GM19240 (cell line): ENCODE results near the gene PRKD1.
"Not testable (repeated sequence)": the region's sequence is repeated elsewhere in the genome, so short reads cannot be mapped to it uniquely, and the experiment has no call there.

Source experiments
- DNase-seq: peaks from one replicate; pipeline ENCODE4 v3.0.0; 2011; ENCODE audit warnings: low spot score; ENCODE audit not compliant: insufficient read length

PRKD1 gene

DNA sequence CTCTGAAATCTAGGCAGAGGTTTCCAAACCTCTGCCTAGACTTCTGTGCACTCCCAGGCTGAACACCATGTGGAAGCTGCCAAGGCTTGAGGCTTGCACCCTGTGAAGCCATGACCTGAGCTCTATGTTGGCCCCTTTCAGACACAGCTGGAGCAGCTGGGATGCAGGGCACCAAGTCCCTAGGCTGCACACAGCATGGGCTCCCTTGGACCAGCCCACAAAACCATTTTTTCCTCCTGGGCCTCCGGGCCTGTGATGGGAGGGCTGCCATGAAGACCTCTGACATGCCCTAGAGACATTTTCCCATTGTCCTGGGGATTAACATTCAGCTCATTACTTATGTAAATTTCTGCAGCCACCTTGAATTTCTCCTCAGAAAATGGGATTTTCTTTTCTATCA, 88.0 kb downstream of the PRKD1 start:
- DNase-seq: not testable (repeated sequence)

- DNase-seq: no peak
These were observed 88.9 kb downstream of the PRKD1 start for GRCh38 chr14:29838752-29839151.

DNA sequence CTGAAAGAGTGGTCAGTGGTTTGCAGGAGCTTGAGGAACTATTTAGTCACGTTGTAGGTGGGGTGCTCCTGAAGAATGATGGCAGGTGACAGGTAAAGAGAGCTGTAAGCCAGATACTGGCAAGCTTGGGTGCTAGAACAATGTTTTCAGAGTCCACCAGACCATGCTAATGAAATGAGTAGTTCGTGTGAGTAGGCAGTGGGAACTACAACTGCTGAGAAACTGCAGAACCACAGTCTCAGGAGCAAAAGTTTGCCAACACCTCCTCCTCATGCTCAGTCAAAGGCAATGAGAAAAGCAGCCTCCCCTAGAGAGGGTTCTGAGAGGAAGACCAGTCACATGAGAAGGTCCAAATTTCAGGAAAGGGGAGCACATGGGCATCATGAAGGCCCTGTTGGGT, 91.3 kb downstream of the PRKD1 start:
- no peak for DNase-seq

- no peak for DNase-seq
These were observed 95.6 kb downstream of the PRKD1 start for GRCh38 chr14:29832042-29832441.

DNA sequence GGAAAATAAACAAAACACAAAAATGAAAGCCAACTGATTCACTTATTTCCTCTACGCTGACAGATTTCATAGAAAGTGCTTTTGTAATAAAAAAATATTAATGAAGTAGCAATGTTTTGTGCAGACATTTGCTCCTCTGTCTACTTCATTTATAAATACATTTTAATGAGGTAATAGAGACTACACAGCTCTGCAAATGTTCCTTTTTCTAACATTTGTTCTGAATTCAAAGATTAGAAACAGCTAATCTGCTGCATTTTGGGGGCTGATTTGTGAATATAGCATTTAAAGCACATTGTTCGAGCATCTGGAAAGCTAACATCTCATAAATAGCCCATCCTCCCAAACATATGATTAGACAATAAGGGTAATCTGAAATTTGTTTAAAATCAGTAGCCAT, 97.8 kb downstream of the PRKD1 start:
- no peak for DNase-seq

DNA sequence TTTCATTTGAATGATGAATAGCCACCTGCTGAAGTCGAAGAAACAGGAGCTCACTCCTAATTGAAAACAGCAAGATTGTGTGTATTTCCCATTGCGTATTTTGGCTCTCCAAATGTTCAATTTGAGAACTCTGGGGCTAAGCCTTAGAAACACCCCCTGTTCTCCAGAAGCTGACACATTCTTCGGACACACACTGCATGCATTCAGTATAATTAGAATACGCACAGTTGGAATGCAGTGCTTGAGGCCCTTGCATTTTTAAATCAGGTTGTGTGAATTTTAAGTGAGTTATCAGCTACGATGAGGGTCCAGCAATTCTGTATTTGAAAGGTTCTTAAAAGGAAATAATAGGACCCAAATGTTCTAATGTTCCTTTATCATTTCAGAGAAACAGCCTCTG, 103.8 kb downstream of the PRKD1 start:
- no peak for DNase-seq

- no peak for DNase-seq
These were observed 105.3 kb downstream of the PRKD1 start for GRCh38 chr14:29822430-29822709.

GRCh38 chr14:29821661-29822429, 105.8 kb downstream of the PRKD1 start:
- DNase-seq: no peak

DNA sequence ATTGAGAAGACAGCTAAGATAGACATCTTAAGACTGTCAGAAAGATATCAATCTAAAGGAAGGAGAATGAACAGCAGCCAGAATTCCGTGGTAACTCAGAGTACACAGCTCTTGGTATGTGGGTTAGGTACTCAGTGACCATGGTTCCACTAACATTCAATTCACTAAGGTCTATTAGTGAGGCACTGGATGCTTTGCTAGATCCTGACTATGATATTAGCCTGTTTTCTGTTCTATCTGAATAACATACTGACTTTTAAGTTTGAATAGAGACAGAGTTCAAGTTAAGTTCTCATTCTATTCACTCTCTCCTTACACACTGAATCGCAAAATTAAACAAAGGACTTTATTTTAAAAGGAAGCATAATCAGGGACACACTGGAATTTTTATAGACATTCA, 106.4 kb downstream of the PRKD1 start:
- no peak for DNase-seq

DNA sequence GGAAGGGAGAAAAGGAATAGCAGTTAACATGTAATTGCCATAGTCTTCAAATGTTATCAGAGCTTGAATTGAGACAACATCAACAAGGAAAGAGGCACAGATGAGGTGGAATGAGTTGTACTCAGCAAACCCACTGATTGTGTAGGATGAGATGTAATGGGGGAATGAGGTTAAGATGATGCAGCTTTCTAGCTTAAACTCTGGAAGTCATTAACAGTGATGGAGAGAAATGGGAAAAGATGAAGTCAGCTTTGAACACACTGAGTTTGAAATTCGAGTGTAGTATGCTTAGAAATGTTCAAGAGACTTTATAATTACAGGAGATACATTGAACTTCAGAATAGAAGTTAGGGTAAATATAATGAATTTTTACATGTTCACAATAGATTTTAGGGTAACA, 106.9 kb downstream of the PRKD1 start:
- no peak for DNase-seq

DNA sequence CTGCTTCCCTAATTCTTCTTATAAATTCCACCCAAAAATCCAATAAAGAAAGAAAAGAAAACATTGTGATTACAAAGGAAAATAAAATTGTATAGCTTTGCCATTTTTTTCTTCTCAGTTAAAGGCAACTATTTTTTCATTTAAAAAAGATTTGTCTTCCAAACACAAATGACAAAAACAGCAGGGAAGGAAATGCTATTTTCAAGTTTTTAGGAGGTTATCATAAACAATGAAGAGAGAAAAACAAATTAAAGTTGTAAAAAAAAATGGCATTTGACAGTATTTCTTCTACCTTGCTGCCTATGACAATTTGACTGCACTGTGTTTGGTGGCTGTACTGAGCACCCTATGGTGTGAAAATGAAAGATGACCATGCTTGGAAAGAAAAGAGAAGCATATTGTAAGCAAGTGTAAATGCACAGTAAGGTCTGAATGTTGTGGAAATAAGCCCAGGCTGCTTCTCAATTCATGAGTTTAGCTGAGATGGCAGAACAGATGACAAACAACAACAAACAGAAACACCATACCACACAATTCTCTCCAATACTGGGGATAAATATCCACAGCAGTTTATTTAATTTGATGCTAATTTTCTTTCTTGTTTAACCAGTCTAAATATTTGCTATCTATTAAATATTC, 109.8 kb downstream of the PRKD1 start:
- DNase-seq: no peak

DNA sequence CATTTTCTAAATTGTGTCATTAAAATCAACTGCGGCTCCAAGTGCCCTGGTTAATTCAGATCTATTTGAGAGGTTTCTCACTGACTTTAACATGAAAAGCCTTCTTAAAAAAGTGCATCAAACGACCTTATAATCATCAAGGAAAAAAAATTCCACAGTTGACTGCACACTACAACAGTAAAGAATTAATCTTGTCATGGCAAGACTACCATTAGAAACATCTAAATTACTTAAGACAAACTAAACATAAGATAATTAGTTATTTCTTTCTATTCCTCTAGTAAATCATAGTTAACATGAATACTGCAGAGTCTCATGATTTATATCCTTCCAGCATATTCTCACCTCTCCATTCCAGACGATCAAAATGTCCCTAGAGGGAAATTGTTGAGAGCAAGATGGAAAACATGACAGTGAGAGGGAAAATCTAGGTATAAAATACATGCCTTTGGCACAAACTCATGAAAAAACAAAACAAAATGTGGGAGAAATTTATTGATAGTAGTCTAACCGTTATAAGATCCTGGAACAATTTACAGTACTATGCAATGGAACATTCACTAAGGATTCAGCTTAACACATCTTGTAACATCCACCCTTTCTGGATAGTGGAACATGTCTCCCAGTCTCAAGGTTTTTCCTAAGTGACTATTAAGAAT, 112.5 kb downstream of the PRKD1 start:
- no peak for DNase-seq

- no peak for DNase-seq
These were observed 113.3 kb downstream of the PRKD1 start for GRCh38 chr14:29814156-29815015.

GRCh38 chr14:29810682-29811081, 117.0 kb downstream of the PRKD1 start:
- DNase-seq: no peak

- no peak for DNase-seq
These were observed 117.6 kb downstream of the PRKD1 start for GRCh38 chr14:29810064-29810463.

- DNase-seq: no peak
These were observed 121.5 kb downstream of the PRKD1 start for GRCh38 chr14:29806124-29806517.

DNA sequence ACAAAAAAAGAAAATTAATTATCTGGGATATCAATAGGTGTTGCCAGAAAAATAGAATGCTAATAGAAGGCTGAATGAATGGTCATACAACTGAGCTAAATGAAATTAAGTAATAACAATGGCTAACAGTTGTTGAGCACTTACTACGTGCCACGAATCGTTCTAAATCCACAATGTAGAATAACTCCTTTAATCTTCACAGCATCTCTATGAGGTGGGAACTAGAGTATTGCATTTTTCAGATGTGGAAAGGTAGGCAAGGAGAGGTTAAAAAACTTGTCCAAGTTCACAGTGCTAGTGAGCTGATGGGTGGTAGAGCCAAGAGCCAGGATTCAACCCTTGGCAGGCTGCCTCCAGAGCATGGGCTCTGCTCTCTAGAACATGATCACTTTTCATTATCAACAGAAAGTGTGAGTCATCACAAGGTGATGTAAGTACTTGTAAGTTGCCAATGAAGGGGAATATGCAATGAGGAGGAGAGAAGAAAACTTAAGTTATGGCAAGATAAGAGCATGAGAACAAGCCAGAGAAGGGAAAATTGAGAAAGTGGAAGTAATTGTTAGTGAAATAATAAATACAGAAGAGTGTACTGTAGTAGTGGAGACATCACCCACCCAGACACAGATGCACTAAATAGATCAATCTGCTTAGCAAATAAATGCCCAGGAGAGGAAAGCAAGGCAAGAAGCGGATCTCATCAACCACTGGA, 122.1 kb downstream of the PRKD1 start:
- no peak for DNase-seq

DNA sequence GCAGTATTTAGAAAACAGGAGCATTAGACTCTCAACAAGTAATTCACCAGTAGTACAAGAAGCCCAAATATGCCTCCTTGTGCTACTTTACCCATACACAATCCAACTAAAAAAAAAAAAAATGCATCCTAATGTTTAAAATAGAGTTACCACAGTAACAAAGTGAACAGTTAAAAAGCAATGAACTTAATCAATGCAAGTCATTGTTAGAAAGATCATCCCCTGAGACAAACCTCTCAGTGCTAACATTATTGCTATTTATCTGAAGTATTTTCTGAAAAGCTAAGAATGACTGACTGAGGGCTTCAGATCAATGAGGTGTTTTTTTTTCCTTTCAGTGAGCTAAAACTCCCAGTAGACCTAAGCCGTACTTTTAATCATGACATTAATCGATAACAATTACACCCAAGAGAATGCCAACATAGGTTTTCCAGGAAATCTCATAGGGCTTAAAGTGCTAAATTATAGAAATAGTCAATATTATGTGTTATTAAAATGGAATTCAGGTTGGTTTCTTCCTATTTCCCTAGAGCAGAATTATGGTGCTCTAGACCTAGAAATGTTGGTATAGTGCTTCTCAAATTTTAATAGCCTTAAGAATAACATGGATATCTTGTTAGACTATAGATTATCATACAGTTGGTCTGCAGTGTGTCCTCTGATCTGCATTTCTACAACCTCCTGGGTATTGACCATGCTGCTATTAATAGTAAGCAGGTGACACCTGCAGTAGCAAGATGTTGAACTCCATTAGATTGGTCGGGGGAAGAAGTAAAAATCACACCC, 123.0 kb downstream of the PRKD1 start:
- DNase-seq: no peak

DNA sequence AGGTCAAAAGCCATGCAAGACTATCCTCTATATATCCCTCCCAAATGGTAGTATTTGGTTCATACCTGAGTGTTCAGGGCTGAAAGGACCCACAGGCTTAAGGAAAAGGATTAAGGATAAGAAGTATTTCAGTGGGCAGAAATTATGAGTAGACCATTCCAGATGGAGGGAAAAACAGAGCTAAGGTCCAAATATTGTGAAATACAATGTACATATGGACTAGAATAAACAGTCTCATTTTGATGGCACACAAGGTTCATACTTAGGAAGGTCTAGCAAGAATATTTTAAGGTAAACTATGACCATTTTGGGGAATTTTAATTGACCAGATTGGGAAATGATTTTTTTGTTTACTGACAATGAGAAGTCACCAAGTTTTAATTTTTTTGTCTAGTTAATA, 124.6 kb downstream of the PRKD1 start:
- no peak for DNase-seq

DNA sequence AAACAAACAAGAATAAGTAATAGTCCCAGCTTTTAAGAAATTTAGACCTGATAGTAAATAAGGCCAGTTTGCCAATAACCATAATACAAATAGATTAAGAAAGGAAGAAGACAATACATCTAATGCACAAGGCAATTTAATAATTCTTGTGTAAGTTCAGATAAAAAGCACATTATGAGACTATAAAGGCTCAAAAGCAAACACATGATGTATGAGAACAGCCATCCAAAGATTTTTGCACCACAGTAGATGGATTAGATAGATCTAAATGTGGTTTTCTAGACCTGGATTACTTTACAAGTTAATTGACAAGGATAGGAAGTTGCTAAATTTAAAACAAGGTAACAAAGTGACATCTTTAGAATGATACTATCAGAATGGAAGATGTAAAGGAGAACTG, 125.4 kb downstream of the PRKD1 start:
- no peak for DNase-seq

DNA sequence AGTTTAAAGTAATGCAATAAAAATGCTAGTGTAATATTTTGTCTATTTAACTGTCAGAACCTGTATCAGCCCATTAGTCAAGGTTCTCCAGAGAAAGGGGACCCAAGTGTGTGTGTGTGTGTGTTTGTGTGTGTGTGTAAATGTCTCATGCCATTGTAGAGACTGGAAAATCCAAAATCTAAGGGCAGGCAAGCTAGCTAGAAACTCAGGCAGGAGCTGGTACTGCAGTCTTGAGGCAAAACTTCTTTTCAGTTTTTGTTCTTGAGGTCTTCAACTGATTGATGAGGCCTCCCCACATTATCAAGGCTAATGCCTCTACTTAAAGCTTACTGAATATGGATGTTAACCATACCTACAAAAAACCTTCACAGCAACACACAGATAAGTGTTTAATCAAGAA, 126.7 kb downstream of the PRKD1 start:
- DNase-seq: no peak
